Ovary (tissue), 9 donors: ENCODE measurements around the gene WNT9B. TPM values are rescaled to one million over a fixed set of nuclear protein-coding genes. Genes with fewer than 3 reads are reported as not detected.

Source experiments
- DNase-seq, 5 donors: peaks; one replicate each; pipeline ENCODE4 v3.0.0-alpha.2; 2019 to 2020
- H3K27ac ChIP-seq, 2 donors: fragments of 200-600 bp; one replicate each; pipeline versions ENCODE4 v1.5.1 to v1.8.0; 2019 to 2022
- H3K27me3 ChIP-seq: fragments of 200-600 bp; one replicate; pipeline ENCODE4 v1.8.0; 2022
- H3K36me3 ChIP-seq: fragments of 200-600 bp; sonication (generic); one replicate; pipeline ENCODE4 v1.5.1; 2019
- H3K4me1 ChIP-seq: one replicate; pipeline ENCODE4 v1.8.1; 2013; ENCODE audit warnings: mild to moderate bottlenecking, moderate library complexity; ENCODE audit not compliant: insufficient read depth
- H3K4me3 ChIP-seq: fragments of 200-600 bp; sonication (generic); one replicate; pipeline ENCODE4 v1.5.1; 2017
- H3K9me3 ChIP-seq, 2 donors: fragments of 200-600 bp in 1 of 2; sonication (generic) in 1 of 2; one replicate each; pipeline versions ENCODE4 v1.5.1 to v1.8.1; 2013 to 2019; ENCODE audit warnings: mild to moderate bottlenecking in 1 of 2, moderate library complexity in 1 of 2
- CTCF ChIP-seq, 3 donors: fragments of 450-650 bp in 2 of 3; fragments of 200-600 bp in 1 of 3; IDR thresholded peaks; one replicate each; pipeline versions ENCODE4 v1.5.1 to v1.8.0; 2016 to 2022; ENCODE audit warnings: antibody characterized with exemption in 3 of 3, mild to moderate bottlenecking in 1 of 3
- EP300 ChIP-seq: sonication (generic); formaldehyde crosslinking; IDR thresholded peaks from one replicate; pipeline ENCODE4 v1.6.1; 2017; ENCODE audit warnings: antibody characterized with exemption
- POLR2A ChIP-seq: fragments of 450-650 bp; IDR thresholded peaks from one replicate; pipeline ENCODE4 v1.6.1; 2017; ENCODE audit warnings: antibody characterized with exemption, mild to moderate bottlenecking, moderate library complexity
- WGBS, 3 donors: extraction: QIAGEN DNeasy Blood & Tissue Kit in 1 of 3; methylation state at CpG; one replicate each; pipeline versions ENCODE4 v1.1.5 to v1.1.7; 2013 to 2017; 5-methylcytosine and 5-hydroxymethylcytosine counted together
- intact Hi-C, 4 donors: fragments of 100-400 bp; cut with DNase I; formaldehyde crosslinking; loops; one replicate each; pipeline versions ENCODE4 v1.11.0 to v1.15.1; 2022 to 2023
- polyA plus RNA-seq, 2 donors: library from polyadenylated mRNA; stranded (reverse); fragments of 200-250 nt in 1 of 2; fragments of 350-450 nt in 1 of 2; fragmentation: Illumina TruSeq in 1 of 2; extraction: RNeasy Lipid Tissue Mini Kit (QIAGEN cat#74804) in 1 of 2; gene quantifications; one replicate each; pipeline ENCODE4 v1.2.3, GENCODE V29; 2013 to 2014
- total RNA-seq, 7 donors: library from RNA; depleted of rRNA in 2 of 7; stranded (reverse); fragments of >200 nt in 2 of 7; fragmentation: NEBNext Ultra II Directional in 3 of 7; extraction: Animal tissue kit (Norgen Biotek cat#: 25700) in 3 of 7; gene quantifications; one replicate each; pipeline versions ENCODE4 v1.1.0 to v1.2.4, GENCODE V29; 2016 to 2023
- donor health status: DM: no; HTN: no; CAD: no; lungs with moderate emphysema.
- donor health status: DM: no; HTN: no; CAD: no.
- donor health status: Bipolar disorder and iron deficiency.
- donor health status: DM: yes; HTN: yes; CAD: no.
- donor health status: DM: no; HTN: no; CAD: no.
- donor health status: DM: yes; HTN: yes; CAD: no.

WNT9B gene
- total and polyA plus RNA-seq, 9 donors: 0.08 to 0.50 (median 0.10) TPM; not detected in 6

- Histone ChIP-seq H3K9me3 (no peaks in the 10 kb centered on the region), H3K27me3 (no peaks in the 10 kb centered on the region), H3K36me3 (no peaks in the 10 kb centered on the region), H3K4me3 (no peak overlapping the region), H3K27ac (no peak overlapping the region), H3K4me1 (peaks cover 4% of the 10 kb centered on the region)
- intact Hi-C loops: no loop called here
- TF ChIP-seq CTCF (IDR thresholded peaks at IDR 0.05) (no peak), EP300 (no peak), POLR2A (no peak)
- 29 to 37% (median 30%) methylated on average over 5 of the region's 5 CpGs for WGBS, 3 donors
- no peak for DNase-seq
These were observed 33.5 kb upstream of the WNT9B start for GRCh38 chr17:46817901-46818209.

GRCh38 chr17:46818316-46818928 lies 33.0 kb upstream of the WNT9B start, which contains the start of gene WNT3:
Gene WNT3, minus strand, starts transcription at chr17:46818692. Its CDS starts 95 bp downstream, at chr17:46818597.
- no peak for DNase-seq
- 1 to 3% (median 2%) methylated on average over 38 to 47 of the region's 47 CpGs for WGBS, 3 donors
- TF ChIP-seq EP300: no peak
- no peak for TF ChIP-seq CTCF (IDR thresholded peaks at IDR 0.05)
- TF ChIP-seq POLR2A: no peak
- intact Hi-C loops: no loop called here
- Histone ChIP-seq H3K27ac (no peak within 1 kb of the TSS), H3K9me3 (no peaks in the 10 kb centered on the region), H3K27me3 (no peaks in the 10 kb centered on the region), H3K4me1 (peaks cover 4% of the 10 kb centered on the region), H3K4me3 (no peak within 1 kb of the TSS), H3K36me3 (no peaks in the 10 kb centered on the region)

GRCh38 chr17:46818929-46819859 lies 32.2 kb upstream of the WNT9B start:
- Histone ChIP-seq H3K4me3 (no peak overlapping the region), H3K9me3 (no peaks in the 10 kb centered on the region), H3K36me3 (no peaks in the 10 kb centered on the region), H3K27me3 (no peaks in the 10 kb centered on the region), H3K4me1 (peaks cover 4% of the 10 kb centered on the region), H3K27ac (no peak overlapping the region)
- 8 to 10% (median 9%) methylated on average over 70 to 72 of the region's 72 CpGs for WGBS, 3 donors
- no peak for TF ChIP-seq EP300
- intact Hi-C loops: no loop called here
- DNase-seq: no peak

GRCh38 chr17:46819906-46820351 lies 31.5 kb upstream of the WNT9B start:
- 19 to 29% (median 25%) methylated on average over 19 to 24 of the region's 24 CpGs for WGBS, 3 donors
- Histone ChIP-seq H3K27ac (no peak overlapping the region), H3K9me3 (no peaks in the 10 kb centered on the region), H3K27me3 (no peaks in the 10 kb centered on the region), H3K4me3 (no peak overlapping the region), H3K36me3 (no peaks in the 10 kb centered on the region), H3K4me1 (peaks cover 4% of the 10 kb centered on the region)
- intact Hi-C loops: no loop called here
- TF ChIP-seq POLR2A (no peak), EP300 (no peak), CTCF (IDR thresholded peaks at IDR 0.05) (no peak)
- no peak for DNase-seq
